ENCODE data around the gene WWC1.

GRCh38 chr5:168334695-168335094 lies 43.2 kb downstream of the WWC1 start:
- TF ChIP-seq ZNF561 (CRISPR knock-in tag; conservative IDR thresholded peaks at IDR 0.05) = no peak
- TF ChIP-seq SNAPC5 (CRISPR knock-in tag; IDR thresholded peaks at IDR 0.05) = no peak
- TF ChIP-seq ZNF639 (CRISPR knock-in tag; conservative IDR thresholded peaks at IDR 0.05 in 1 of 2, IDR thresholded peaks at IDR 0.05 in 1 of 2) = no peak
- no peak for TF ChIP-seq CREB3 (tag; conservative IDR thresholded peaks at IDR 0.05; ENCODE audit: low read depth)
- TF ChIP-seq CEBPB (tag; IDR thresholded peaks at IDR 0.05) = no peak
- no peak for TF ChIP-seq ATF2 (CRISPR knock-in tag; IDR thresholded peaks at IDR 0.05)

Data from K562 (cell line).